NCI-H69 (cell line): Measurements from ENCODE around the gene TADA2B.

Source experiments
- DNase-seq: peaks from one replicate; lab custom pipeline; 2025; lab: John Stamatoyannopoulos, UW

Gene TADA2B

DNA sequence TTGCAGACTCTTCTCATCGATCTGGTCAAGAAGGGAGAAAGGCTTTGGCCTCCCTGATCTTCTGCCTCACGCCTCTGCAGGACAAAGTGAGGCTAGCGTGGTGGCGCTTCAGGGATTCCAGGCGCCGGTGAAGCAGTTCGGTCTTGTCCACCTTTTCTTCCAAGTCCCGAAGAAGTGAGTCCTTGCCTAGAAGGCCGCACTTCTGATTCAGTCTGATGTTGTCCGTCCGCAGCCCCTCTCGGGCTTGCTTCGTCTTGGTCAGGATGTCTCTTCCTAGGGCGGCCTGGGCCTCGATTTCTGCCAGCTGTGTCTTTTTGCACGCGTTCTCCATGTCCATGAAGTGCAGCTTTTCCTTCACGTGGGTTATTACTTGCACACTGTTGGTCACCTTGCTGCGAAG is 1.9 kb upstream of the TADA2B start:
- DNase-seq = no peak

DNA sequence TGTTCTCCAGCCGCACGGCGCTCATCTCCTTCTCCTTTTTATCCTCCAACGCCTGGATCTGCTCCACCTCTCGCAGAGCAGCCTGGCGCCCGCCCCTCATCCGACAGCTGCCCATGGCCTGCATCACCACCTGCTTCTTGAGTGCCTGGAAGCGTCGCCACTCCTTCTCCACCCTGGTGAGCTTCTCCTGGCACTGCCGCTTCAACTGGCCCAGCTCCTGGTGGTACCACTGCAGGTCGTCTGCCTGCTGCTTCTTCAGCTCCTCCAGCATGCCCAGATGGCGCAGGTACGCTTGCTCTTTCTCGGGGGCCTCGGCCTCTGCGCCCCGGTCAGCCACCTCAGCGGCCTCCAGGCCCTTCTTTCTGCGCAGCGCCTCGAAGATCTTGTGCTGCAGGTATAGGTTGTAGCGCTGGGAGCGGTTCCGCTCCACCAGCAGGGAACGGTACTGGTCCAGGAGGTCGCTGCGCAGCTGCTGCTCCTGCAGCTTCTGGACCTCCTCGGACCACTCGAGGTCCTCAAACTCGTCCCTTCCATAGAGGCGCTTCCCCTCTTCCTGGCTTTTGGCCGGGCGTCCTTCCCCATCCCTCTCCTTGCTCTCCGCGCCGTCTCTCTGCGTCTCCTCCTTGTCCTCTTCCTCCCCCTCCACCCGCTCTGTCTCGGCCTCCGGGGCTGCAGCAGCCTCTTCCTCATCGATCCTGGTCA is 1.2 kb upstream of the TADA2B start:
- peak; percentile 27 for DNase-seq

DNA sequence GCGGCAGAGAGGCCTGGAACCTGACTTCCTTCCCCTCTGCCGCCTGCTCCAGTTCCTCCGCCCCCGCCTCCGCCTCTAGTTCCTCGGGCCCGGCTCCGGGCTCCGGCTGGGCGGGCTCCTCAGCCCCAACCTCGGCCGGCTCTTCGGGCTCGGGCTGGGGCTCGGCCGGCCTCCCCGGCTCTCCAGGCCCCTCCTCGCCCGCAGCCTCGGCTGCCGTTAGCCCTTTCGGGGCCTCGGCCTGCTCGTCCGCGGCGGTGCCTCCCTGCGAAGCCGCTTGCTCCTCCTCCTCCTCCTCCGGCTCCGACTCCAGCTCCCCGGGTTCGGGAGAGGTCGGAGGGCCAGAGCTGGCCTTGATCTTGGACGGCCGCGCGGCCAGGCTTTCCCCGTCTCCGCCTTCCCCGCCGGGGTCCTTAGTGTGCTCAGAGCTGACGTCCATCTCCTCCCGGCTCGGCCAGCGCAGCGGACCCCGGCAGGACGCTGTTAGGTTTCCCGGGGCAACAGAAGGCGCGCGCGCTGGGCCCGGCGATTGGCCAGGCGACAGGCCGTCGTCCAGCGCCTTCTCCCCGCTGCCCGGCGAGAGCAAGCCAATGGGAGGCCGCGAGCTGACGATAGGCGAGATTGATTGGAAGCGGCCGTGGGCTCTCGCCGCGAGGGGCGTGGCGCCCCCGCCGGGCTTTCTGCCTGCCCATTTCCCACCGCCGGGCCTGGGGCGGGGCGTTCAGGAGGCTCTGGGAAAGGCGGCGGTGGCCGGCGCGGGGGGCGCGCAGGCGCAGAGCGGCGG is 479 bp upstream of the TADA2B start:
- peak; percentile 97 for DNase-seq

DNA sequence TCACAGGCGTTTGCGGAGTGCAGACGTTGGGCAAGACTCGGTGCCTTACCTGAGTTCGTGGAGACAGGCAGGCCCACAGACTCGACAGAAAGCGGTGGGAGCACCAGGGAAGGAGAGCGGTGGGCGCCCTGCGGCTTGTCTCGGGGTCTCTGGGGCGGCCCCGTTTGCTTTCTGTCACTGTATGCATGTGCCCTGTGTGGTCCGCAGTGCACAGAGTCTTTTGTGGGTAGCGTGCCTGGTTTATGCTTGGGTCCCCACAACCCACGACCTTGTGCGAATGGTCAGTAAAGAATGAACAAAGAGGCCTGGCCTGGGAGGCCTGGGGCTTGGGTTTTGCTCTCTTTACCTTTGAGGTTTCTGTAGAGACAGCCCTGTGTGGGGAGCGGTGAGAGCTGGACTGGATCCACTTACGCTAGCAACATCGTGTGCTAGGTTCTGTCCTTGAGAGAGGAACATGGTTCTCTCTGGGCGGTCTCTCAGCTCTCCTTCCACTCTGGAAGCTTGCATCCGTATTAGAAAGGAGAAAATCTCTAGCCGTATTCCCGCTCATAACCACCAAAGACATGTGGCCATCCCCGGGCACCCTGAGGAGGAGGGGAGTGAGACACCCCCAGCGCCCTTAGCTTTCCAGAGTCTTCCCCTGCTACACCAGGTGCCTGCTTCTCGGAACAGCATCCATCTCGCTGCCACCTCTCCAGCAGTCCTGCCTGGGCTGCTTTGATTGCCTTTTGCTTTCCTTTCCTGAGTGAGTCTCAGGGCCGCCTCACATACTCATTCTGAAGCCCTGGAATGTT is 1.2 kb downstream of the TADA2B start:
- no peak for DNase-seq

DNA sequence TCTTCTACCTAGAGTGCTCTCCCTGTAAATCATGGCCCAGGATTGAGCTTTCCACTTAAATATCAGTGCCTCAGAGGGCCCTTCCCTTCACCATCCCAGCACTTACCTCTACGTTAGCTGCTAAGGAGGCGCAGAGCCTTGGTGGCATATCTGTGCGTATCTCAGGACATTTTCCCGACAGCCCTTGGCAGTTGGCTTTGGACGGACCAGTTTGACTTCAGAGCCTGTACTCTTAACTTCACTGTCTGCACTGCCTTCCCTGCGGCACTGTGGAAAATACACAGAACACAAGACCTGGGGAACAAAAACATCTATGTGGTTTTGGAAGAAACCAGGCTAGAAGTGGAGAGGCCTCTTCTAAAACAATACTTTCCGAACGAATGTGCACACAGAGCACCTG is 2.4 kb downstream of the TADA2B start:
- DNase-seq = no peak

DNA sequence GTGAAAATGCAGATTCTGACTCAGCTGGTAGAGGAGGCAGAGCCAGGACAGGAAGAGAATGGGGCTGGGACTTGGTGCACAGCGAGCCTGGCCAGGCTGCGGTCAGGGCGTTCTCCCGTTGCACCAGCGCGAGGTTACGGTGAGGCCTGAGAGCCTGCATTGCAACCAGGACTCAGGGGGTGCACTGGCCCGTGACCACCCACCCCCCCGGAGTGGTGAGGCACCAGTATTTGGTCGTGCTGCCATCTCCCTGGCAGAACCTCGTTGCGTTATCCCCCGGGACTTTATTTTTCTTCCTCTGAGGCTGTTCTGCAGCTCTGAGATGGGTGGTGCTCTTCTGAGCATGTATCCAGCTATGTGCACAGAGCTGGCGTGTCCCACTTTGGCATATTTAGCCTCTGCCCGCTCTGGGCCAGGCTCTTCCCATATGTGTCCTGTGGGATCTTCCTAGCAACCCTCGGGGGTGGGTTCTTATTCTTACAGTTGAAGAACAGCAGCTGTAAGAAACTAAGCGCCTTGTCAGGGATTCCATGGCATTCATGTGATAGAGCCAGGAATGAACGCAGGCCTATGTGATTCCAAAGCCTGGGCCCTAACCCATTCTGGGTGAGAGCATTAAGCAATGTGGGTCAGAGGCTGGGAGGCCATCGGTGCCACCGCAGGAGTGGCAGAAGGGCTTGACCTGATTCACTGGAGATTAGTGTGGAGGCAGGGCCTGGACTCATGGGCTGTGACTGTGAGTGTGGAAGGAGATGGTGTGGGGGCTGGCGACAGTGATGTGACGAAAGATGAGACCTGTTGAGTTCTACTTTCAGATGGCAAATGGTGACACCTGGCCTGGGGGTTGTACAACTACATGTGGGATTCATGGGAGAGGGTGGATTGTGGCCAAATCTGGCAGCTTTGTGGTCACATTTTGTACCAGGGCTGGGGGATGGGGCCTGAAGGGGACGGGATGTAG is 3.1 kb downstream of the TADA2B start:
- DNase-seq = no peak

DNA sequence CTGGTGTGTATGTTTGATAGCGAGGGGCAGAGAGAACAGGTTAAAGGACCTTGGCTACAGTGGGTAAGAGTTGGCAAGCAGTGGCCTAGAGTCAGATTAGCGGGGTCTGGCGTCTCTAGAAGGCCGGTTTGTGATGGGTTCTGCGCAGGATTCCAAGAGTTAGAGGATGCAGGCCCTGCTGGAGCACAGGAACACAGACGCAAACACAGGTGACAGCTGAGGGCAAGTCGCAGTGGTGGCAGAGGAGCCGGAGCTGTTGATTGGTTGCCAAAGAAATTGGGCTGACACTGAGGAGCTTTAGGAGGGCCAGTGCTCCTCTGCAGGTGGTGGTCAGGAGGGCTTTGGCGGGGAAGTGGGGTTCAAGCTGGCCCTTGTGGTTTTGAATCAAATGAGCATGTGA is 3.8 kb downstream of the TADA2B start:
- DNase-seq = no peak

DNA sequence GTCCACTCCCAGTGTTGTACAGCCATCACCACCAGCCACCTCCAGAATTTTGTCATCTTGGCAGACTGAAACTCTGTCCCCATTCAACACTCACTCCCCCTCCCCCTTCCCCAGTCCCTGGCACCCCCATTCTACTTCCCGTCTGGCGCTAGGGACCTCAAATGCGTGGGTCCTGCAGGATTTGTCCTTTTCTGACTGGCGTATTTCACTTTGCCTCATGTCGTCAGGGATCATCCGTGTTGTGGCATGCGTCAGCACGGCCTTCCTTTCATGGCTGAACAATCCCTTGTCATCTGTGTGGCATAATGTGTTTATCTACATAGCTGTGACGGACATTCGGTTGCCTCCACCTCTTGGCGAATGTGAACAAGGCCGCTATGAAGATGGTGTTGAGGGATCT is 5.5 kb downstream of the TADA2B start:
- DNase-seq = no peak

DNA sequence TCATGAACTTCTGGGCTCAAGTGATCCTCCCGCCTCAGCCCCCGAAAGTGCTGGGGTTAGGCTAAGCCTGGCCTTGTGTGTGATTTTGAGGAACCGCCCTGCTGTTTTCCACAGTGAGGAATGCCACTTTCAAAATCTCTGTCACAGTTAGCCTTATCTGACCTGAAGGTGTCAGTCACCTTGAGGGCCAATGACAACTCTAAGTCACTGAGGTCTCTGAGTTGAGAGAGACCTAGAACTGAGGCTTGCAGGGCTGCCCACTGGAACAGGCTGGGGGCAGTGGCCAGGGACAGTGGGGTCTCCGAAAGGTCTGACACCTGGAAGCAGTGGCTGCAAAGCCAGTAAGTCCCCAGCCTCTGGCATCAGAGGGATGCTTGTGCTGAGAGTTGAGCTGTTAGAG is 6.1 kb downstream of the TADA2B start:
- no peak for DNase-seq

DNA sequence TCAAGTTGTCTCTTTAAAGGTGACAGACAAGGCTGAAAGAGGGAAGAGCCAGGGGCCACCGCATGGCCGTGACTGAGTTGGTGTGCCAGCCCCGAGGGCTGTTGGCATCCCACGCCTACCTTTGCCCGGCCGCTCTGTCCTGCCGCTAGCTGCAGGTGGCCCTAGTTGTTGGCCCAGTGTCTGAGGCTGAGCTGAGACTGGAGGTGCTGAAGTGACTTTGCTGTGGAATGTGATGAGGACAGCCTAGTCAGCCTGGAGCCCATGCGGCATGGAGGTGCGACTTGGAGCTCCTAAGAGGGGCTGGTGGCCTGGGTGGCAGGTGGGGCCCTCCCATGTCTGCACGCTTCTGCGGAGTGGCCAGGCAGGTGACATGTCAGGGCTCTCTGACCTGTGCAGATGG is 6.6 kb downstream of the TADA2B start:
- no peak for DNase-seq

DNA sequence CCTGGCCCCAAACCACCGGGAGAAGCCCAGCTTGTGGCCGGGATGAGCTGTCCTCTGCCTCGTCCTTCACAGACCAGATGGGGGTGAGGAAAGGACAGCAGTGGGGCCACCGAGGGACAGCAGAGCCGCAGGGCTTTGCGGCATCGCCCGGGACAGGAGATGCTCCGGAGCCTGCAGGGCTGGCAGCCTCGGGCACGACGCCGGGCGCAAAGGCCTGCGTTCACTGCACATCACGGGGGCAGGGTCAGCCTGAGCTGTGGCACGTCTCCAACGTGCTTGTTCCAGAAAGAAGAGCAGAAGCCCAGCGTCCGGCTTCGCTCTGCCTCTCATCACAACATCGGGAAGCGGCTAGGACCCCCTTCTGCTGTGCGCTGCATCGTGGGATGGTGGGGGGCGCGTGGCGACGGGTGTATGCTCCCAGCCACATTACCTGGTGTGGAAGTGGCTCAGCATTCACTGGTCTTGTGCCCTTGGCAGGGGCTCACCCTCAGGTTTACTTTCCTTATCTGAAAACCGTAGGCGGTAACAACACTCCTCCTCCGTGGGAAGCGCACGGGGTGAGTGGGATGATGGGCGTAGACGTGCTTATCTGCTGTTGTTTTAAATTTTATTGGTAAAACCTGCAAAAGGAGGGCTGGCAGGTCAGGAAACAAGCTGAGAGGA is 7.4 kb downstream of the TADA2B start:
- DNase-seq = no peak

DNA sequence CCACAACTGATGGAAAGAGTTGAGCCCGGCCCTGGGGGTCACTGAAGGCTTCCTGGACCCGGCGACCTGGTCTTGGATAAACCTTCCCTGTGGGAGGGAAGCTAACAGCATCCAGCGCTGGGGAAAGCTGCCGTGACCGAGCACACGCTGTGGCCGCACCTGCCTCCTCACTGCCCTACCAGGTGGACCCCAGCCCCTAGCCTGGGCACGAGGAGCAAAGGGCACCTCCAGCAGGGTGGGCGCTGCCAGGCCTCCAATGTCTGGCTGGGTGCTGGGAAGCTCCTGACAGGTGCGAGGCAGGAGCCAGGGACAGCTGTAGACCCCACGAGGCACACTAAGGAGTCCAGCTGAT is 7.9 kb downstream of the TADA2B start:
- no peak for DNase-seq

DNA sequence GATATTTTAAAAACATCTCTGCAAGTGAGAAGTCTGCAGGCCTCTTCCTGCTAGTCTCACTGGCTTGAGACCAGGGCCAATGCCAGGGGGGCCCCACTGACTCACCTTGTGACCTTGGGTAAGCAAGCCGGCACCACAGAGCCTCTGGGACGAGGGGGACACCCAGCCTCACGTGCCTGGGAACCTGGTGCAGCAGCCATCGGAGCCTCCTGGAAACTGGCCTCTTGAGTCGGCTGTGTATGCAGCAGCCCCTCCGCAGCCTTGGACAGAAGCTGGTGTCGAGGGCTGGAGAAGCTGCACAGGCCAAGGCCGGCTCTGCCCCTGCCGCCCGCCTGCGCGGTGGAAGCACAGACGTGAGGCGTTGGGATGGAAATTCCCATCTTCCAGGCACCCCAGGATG is 8.7 kb downstream of the TADA2B start:
- no peak for DNase-seq

DNA sequence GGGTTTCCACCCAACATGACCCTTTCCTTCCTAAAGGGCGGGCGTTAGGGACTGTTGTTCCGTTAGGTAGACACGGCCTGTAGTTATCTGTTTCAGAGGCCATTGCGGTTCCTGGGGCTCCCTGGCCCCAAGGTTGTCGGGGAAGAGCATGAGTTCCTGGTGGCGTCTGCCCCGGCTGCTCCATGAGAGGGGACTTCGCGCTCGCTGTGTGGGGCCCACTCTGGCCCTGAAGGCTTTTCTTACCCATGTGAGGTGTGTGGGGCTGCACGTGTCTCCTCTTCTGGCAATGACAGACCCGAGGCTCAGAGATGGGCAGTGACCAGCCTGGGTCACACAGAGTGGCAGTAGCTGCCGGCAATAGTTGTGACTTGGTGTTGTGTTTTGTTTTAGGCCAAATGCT is 9.1 kb downstream of the TADA2B start:
- DNase-seq = no peak

DNA sequence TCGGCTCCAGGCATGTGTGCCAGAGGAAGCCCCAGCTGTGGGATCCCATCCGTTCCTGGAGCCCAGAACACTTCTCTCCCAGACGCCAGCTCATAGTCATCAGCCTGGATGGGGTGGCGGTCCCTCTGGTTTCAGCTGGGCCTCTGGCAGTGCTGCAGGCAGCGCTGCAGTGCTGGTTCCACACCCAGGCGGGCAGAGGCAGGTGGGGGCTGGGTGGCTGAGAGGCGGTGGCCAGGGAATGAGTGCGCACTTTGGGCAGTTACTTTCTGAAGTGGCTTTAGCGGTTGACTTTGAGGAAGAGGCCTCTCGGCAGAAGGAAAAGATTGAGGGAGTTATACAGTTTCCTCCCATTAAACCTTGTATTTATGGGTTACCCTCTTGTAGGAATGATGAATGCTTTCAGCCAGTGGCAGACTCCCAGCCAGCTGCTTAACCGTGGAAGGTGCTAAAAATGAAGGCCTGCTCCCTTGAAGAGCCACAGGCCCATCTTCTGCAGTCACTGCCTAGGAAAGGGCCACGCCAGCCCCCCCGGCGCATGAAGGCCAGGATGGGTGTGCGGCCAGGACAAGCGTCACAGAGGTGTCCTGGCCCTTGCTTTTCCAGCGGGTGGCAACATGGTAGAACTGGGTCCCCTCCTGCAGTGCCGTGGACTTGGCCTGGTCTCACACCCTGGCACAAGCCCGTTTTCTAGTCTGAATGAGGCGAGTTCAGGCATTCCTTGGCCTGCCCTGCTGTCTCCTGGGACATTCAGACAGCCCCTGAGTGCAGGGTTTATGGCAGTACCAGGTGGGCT is 9.9 kb downstream of the TADA2B start:
- DNase-seq = no peak

DNA sequence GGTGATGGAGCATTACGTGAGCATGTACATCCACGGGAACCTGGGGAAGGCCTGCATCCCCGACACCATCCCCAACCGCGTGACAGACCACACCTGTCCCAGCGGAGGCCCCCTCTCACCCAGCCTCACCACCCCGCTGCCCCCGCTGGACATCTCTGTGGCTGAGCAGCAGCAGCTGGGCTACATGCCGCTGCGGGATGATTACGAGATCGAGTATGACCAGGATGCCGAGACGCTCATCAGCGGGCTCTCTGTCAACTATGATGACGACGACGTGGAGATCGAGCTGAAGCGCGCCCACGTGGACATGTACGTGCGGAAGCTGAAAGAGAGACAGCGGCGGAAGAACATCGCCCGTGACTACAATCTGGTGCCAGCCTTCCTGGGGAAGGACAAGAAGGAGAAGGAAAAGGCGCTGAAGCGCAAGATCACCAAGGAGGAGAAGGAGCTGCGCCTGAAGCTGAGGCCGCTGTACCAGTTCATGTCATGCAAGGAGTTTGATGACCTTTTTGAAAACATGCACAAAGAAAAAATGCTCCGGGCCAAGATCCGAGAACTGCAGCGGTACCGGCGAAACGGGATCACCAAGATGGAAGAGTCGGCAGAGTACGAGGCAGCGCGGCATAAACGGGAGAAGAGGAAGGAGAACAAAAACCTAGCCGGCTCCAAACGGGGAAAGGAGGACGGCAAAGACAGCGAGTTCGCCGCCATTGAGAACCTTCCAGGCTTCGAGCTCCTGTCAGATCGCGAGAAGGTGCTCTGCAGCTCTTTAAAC is 11.1 kb downstream of the TADA2B start:
- DNase-seq = no peak

DNA sequence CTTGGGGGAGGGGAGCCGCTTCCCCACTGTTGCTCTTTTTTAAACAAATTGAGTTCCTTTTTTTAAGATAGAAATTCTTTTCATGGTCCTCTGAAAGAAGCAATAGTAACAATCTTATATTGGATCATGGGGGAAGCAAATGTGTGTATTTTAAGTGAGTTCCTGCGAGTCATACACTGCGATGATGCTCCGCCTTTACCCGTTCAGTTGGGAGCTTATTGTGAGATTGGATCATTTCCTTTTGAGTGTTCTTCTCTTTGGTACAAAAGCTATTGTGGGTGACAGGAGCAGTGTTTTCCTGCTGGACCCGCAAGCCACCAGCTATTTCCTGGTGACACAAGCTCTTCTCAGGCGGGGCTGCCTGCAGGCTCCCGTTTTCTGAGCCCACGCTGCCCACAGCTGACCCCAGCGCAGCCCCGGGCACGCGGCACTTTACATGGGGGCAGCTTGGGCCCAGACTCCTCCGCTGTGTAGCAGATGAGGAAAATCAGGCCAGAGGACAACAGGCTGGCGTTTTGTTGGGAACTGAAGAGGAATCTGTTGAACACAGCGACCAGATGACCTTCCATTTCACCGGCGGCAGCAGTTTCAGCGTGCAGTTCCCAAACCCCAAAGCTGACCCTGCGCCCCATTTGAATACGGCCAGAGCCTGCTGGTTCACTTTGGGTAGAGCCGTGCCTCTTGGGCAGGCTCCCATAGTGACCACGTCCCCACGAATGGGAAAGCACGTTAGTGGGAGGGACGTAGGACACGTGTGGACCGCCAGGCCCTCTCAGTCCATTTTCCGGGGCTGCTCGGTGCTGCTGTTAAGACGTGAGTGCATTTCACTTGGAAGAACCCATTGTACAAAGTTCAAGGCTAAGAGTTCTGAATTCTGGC is 12.2 kb downstream of the TADA2B start:
- DNase-seq = no peak

DNA sequence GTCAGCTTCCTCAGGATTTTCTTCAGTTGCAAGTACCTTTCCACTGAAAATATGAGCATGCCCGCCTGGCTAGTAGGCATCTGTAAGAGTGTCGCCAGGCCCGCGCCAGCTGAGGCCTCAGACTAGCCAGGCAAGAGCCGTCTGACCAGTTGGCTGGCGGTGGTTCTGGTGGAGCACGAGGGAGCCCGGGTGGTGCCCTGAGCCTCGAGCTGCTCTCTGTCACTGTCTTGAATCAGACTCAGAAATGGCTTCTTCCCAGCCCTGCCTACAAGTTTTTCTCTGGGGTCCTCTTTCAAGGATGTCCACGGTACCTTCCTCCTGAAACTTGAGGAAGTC is 12.8 kb downstream of the TADA2B start:
- no peak for DNase-seq

DNA sequence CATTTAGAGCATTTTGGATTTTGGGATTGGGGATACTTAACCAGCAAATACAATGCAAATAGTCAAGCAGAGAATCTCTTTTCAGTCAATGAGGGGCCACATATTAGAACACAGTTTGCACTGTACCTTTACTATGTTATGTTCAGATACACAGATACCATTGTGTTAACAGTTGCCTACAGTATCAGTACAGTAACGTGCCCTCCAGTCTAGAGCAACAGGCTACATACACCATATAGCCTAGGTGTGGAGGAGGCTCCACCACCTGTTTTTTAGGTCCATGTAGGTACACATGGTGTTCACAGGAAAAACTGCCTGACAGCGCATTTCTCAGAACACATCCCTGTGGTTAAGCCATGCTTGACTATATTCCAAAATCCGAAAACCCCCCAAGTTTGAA is 15.6 kb downstream of the TADA2B start:
- no peak for DNase-seq
